Islet precursor cell (in vitro differentiated cells): ENCODE results near the gene GJD2.

Experiments used
- DNase-seq: peaks from one replicate; pipeline ENCODE4 v3.0.0-alpha.2; 2018

The GJD2 gene

DNA sequence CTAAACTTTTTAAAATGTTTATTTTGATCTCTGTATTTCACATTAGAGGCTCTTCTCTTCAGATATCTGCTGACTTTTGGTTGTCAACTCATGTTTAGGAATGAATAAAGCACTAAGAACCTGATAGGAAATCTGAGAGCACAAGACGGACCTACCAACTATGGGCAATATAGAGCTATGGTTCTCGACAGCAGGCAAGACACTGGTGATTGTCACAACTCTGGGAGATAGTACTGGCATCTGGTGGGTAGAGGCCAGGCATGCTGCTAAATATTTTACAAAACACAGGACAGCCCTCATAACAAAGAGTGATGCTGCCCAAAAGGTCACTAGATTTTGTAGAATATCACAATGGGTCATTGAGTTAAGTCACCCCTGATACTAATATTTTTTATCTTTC, 17.5 kb upstream of the GJD2 start:
- DNase-seq, result no peak

DNA sequence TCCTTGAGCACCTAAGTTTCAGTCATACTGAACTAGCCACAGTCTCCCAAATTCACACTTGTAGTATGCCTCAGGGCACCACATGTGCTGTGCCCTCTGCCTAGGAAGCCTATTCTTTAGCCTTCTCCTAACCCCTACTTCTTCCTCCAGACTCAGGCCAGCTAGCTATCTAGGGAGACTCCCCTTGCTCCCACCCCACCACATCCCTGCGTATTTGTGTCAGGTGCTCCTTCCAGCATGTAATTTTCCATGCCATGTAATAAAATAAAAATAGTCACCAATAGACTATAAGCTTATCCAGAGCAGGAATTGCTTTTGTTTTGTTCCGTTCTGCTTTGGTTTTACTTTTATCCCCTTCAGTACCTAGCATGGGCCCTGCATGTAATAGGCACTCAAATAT, 14.9 kb upstream of the GJD2 start:
- DNase-seq, result no peak

DNA sequence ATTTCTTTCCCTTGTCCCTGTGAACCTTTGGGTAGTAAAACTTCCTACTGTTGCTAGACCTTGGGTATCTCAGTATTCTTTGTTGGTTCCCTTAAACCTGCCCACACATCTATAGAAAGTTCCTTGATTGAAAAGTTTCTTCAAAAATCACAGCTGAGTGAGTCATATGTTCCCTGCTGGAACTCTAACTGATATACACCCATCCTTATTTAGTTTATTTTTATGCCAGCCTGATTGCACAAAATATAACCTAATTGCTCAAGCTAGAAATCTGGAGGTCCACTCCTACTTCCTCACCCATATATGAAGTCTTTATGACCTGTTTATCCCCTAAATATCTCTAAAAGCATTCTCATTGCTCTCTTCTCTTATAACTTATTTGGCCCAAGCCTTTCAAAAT, 13.7 kb upstream of the GJD2 start:
- DNase-seq, result no peak

DNA sequence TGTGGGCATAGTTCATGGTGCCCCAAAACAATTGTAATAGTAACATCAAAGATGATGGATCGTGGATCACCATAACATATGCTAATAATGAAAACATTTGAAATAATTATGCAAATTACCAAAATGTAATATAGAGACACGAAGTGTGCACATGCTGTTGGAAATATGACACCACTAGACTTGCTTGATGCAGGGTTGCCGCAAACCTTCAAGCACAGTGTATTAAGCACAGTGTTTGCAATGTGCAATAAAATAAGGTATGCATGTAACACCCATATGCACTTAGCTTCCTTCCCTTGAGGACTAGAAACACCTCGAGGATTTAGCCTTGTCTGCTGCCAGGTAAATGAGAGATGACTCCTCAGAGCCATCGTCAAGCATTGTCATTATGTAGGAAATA, 10.9 kb upstream of the GJD2 start:
- no peak for DNase-seq

DNA sequence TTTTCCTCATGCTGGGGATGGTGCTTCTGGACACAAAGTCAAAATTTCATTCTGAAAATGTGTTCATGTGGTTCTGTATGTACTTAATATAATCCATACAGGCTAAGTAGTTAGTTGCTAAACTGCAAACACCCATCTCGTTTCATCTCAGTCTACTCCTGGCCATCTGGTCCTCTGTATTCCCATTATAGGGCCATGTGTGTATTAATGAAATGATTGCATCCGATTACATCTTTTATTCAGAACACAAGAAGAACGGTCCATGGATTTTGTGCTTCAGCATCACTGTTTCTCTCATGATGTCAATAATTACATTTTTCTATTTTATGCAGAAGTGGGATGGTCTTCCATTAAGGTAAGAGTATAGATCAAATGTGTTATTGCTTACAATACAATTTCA, 6.1 kb upstream of the GJD2 start:
- no peak for DNase-seq

DNA sequence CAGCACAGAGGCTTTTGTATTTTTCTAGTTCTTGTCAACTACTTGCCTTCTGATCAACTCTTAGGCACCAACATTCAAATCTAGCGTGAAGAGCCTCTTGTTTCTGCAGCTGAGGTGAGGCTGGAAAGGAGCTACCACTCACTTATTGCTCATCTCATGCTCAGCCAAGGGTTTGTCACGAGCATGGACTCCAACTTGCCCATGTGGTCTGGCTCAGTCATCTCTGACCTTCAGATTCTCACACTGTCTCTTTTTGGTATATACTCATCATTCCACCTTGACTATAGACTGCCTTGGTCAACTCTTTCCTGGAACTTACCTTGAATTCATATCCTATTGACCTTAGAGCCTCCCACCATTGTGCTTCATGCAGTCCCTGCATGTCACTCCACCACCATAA, 5.2 kb upstream of the GJD2 start:
- DNase-seq, result no peak

DNA sequence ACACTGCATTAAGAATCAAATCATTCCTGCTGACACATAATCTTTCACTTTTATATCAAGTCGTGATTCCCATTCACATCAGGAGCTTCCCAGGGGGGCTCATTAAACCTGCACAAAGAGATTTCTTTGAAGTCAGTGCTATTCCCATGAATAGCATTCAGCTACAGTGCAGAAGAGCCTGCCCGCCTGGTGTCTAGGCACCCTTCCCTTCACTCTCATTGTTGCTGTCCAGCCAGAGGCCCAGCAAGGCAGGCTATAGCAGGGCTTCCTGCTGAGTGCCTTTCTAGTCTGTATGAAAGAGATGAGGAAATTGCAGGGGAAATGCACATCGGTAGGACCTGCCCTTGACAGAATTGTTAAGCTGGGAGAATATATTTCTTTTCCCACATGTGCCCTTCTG, 4.5 kb upstream of the GJD2 start:
- no peak for DNase-seq

DNA sequence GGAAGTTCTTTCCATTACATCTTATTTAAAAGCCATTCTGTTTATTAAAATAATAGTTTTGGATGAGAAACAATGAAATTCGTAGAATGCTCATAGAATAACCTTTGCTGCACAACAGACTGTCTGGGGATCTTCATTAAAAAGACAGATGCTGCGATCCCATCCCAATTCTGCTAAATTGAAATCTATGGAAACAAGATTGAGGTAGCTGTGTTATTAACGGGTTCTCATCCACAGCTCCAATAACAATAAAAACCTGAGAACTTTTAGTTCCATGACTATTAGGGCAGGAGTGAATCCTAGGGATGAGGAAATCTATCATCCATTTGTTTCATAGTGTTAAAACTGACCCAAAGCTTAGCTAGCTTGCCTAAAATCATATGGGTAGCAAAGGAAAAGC, 2.5 kb upstream of the GJD2 start:
- DNase-seq, result no peak

DNA sequence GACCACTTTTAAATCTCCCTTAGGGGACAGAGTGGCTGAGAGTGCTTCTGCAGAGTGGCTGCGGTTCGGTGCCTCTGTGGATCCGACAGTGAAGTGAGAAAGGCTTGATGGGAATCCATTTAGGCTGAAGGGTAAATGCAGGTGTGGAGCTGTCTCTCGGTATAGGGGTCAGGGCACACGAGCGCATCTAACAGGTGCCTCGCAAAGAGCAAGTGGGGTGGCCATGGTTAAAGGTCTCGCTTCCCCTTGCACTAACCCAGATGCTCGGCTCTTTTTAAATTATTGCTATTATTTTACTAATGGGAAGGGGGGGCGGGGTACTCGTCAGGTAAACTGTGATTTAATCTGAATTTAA, 598 bp upstream of the GJD2 start:
- DNase-seq, result no peak

DNA sequence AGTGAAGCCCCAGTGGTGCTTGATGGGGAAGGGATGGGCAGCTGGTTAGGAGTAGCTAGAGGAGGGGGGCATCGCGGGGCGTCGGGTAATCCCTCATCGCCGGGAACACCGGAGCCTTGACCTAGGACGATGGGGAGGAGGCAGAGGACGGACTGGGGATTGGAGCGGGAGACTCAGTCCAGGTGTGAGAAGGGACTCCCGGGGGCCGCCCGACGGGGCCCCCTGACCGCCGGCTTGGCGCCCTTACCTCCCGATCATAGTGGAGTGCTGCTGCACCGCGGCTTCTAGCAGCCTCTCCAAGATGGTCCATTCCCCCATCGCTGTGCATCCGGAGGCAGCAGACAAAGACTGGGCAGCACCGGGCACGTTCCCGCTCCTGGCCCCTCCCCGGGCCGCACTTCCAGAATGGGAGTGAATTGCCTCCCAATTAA, 612 bp downstream of the GJD2 start:
- no peak for DNase-seq

DNA sequence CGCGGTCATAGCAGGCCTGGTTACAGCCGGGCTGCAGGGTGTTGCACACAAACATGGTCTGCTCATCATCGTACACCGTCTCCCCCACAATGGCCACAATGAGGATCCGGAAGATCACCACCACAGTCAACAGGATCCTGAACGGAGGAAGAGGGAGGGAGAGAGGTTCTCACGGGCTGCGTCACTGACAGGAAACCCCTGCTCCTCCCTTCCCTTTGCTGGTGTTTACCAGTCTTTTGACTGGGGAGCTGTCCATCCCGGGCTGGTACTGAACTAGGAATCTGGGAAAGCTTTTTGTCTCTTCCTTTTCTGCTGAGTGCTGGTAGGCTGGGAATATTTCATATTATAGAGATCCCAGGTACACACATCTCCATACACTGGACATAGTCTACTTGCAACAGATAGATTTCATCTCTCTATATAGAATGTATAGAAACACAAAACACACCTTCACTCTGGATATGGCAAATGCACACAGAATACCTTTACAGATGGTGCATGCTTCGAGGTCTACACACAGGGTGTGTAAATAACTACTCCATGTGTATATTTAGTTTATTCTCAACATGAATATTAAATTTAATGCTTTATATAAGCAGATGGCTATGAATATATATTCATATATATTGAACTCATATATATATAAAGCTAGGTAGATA, 1.4 kb downstream of the GJD2 start:
- DNase-seq, result peak; percentile 84

DNA sequence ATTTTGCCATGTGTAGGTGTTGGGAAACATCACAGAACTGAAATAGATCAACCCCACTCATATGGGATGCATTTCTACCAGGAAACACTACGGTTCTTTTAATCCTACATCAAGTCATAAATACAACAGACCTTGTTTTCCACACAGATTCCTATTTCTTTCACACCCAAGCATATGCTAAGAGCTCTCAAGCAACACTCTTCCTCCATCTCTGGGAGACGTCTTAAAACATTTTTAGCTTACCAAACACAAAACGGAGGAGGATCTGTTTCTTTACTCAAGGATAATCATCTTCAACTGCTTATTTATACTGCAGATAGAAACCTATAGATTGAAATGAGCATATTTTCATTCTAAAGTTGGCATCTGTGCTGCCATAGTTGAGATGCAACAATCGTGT, 5.1 kb downstream of the GJD2 start:
- DNase-seq, result no peak

DNA sequence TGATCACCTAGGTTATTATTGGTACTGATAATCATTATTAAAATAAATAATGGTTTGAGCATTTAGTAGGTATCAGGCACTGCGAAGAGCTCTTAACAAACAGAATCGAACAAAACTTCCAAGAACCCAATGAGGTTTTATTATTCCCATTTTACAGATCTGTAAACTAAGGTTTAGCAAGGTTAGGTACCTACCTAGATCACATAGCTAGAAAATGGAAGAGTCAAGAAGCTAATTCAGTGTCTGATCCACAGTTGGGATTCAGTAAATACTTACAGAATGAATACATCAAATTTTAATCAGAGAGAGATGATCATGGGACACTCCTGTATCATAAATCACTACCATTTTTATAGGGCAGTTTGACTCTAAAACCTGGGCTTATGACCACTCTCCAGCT, 15.5 kb downstream of the GJD2 start:
- DNase-seq, result no peak

DNA sequence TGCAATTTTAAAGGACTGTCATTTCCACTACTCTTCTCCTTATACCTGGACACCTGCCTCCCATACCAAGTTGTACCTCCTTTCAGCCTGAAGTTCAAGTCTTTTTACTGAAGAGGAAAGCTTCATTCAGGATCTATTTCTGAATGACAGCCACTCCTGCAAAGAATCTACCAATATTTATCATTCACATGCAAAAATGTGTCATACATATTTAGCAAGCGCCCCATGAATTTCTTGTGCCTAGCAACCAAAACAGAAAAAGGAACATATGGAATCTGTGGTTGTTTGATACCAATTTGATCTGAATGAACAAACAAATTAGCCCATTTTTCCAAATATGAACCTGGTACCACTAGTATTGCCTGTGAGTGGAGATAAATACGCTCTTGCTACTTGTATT, 16.8 kb downstream of the GJD2 start:
- DNase-seq, result no peak

DNA sequence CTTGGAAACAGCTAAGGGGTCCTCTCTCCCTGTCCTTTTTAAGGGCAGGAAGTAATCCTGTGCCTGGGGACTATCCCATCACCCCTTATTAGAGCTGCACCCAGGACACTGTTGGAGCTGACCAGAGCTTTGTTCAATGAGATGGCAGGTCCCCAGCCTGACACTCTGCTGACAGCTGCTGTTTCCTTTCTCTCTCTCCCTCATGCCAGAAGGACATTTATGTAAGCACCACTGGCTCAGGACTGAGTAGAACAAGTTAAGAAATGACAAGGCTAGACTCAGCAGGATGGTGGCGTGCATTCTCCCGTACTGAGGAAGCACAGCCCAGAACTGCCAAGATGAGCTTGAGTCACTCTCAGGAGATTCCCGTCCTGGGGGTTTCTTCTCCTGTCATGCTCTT, 17.3 kb downstream of the GJD2 start:
- DNase-seq, result no peak

DNA sequence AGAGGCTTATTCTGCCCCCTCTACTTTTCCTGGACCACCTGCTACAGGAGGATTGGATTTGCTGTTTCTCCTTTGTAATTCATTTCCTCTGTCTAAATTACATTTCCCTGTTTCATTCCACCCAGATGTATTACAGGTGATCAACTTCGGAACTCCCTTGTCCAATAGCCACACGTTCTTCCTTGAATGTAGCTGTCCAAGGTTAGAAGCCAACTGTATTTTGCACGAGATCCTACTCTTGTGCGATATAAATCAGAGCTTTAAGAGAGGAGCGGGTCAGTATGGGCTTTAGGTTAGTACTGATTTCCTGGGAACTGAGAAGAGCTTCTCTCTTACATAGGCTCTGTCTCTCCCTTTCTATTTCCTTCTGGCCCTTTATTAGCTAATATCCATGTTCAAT, 20.5 kb downstream of the GJD2 start:
- no peak for DNase-seq

DNA sequence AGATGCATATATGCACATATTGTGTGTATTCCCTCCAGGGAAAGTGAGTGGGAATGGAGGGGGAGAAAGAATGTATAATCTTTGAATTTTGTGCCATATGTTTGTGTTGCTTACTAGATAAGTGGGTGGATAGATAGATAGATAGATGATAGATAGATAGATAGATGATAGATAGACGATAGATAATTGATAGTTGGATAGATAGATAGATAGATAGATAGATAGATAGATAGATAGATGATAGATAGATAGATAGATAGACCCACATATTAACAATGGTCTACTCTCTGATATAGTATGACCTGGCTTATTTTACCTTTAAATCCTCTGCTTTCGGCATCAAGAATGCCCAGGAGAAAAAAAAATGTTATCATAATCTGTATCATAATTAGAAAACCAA, 21.2 kb downstream of the GJD2 start:
- DNase-seq, result no peak

DNA sequence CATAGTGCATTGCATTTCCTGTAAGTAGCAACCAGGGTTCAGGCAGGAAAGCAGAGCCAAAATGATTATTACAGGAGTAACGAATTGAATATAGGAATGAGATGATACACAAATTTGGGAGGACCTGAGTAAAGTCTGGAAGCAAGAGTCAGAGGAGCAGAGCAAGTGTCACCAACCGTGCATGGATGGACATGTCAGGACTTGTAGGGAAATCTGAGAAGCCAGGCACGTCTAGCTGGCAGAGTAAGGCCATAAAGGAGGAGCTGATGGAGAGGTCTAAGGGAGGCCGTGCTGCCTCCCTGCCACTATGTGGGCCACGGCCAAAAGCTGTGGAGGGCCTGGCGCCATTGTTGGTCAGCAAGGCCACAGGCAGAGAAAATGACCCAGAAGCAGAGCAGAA, 22.4 kb downstream of the GJD2 start:
- no peak for DNase-seq

DNA sequence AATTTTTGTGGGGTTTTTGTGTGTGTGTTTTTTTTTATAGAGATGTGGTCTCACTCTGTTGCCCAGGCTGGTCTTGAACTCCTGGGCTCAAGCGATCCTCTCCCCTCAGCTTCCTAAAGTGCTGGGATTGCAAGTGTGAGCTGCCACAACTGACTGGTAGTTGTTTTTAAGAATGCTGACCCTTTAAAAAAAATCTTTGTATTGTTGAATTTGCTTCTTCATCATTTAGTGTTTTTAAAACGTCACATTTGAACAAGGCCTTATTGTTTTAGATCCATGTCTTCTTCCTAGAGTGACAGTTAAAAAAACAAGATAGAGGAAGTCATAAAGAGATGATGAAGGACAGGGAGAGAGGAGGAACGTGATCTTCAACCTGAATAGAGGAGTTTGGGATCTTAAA, 24.1 kb downstream of the GJD2 start:
- no peak for DNase-seq

DNA sequence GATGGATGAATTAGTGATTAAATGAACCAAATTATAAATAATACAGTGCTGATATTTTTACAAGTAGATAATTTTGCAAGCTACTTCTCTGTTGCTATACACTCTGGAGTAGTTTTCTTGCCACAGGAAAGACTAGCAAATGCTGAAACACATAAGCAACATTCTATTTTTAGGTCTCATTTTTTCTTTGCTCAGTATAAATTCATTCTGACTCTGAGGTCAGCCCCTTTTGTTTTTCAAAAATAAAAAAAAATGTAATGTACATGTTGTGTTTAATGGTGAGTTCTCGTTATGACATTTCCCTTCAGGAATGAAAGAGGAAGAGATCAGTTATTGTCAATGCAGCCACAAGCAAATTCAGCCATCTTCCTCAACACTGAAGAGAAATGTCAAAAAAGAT, 24.9 kb downstream of the GJD2 start:
- DNase-seq, result no peak

DNA sequence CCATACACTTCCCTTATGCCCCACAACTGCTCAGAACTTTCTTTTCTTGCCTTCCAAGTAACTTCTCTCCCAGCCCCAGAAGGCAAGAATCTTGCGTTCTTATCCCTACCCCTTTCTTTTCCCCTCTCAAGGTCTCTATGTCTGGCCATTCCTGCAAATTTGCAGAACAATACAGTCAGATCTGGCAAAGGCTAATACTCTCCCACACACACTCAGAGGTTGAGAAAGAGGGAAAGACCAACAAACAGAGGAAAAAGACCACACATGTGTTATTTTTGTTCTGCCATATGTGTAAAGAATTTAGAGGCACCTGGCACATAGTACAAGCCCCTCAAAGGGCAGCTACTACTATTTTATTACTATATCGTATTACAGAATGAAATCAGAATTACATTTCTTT, 25.7 kb downstream of the GJD2 start:
- no peak for DNase-seq

DNA sequence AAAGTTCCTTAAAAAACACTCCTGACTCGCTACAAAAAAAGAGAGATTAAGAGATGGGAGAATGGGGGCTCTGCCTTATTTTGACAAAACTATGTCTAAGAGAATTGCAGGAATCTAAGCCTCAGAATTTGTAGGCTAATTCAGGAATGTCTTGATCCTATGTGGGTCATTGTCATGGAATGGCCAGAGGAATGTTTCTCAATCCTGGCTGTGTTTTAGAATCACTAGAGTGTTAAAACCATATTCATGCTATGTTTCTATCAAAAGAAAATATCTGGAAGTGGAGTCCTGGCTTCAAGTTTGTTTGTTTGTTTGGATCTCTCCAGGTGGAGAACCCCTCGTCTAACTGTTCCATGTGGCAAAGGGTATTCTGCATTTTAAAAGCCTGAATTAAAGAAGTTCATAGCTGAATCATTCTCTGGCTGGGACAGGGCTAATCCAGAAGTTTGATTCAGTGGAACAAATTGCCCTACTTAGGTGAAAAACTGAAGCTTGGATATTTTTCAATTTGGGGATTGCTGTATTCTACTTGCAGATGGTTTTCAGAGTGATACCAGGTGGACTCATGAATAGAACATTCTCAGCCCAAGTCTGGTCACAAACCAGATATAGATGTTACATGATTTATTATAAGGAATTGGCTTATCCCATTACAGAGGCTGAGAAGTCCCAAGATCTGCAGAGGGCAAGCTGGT, 28.2 kb downstream of the GJD2 start:
- DNase-seq, result no peak

DNA sequence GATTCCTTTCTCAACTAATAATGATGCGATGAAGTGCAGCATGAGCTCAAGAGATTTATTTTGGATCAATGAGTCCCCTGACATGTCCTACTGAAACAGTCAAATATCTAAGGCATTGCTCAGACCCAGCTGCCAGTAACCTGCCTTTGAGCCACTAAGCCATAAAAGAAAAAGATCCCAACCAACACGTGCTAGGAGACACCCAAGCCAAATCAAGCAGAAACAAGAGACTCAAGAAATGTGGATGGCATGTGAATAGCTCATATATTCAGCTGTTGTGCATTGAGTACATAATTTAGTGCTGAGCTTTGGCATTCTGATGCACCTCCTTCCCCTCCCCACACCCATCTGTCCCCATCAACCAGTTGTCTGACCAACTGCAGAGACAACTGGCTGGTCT, 29.2 kb downstream of the GJD2 start:
- DNase-seq, result no peak

DNA sequence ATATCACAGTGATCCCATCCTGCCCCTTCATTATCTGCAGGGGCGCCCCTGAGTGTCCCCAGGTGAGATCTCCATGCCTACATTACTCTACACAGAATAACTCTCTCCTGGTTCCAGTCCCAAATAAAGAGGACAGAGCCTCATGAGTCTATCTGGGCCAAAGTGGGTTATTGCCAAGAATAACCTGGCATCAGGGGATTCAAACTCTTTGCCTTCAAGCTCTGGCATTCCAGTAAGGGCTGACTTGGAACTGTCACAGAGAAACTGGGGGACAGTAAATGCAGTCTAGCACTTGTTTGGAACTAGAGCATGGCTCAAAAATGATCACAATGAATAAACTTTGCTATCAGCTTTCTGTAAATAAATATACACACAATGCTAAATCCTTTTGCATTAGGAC, 30.3 kb downstream of the GJD2 start:
- DNase-seq, result no peak

DNA sequence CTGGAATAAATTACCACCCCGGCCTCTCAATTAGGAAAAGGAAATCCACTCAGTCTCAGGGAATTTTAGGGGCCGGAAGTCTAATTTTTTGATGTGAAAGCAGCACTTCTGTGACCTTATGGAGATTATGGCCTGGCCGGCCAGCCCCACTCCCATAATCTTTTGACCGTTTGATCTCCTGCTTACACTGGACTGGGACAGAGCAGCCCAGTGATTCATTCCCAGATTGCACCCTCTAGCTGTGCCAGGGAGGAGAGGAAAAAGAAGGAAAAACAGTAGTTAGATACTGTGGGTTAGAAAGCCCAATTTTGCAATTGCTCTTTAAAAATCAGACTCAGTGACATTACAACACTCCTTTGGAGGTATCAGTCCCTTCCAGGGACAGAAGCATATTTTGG, 32.4 kb downstream of the GJD2 start:
- DNase-seq, result peak; percentile 90
